A549 (cell line): ENCODE results near the gene KIFAP3. TPM values are rescaled to one million over a fixed set of nuclear protein-coding genes. Genes with fewer than 3 reads are reported as not detected.

Source experiments
- ATAC-seq, 2 experiments: fragments of 200-7000 bp in 1 of 2; fragments of >200 bp in 1 of 2; cut with Nextera tagmentation in 1 of 2; cut with Tn5 transposase in 1 of 2; 3 replicates each; pipeline versions ENCODE4 v1.8.0 to v1.9.1; 2018 to 2020; ENCODE audit warnings: mild to moderate bottlenecking in 1 of 2, moderate library complexity in 1 of 2
- CTCF ChIA-PET: fragments of 300-600 bp; sonication (Branson Sonifier 250); formaldehyde crosslinking; extraction: SDS; loops from one replicate; lab custom pipeline; 2021; ENCODE audit warnings: antibody characterized with exemption, inconsistent platforms; lab: Yijun Ruan, JAX
- POLR2A ChIA-PET: fragments of 350-600 bp; formaldehyde crosslinking; extraction: SDS; loops from one replicate; lab custom pipeline; 2021; ENCODE audit warnings: antibody characterized with exemption, inconsistent platforms; lab: Yijun Ruan, JAX
- DNase-seq, 2 experiments: peaks; one replicate each; pipeline versions ENCODE4 v3.0.0 to v3.0.0-alpha.2; 2011 to 2016; ENCODE audit warnings: low read depth in 1 of 2, low spot score in 1 of 2
- FAIRE-seq: peaks from 2 replicates; lab custom pipeline; 2011; peaks lifted over from hg19 to GRCh38; lab: Jason Lieb, UNC
- H3K27ac ChIP-seq, 2 experiments: fragments of >200 bp; sonication (Bioruptor Twin); formaldehyde crosslinking; 3 replicates each; pipeline ENCODE4 v1.5.1; 2016 to 2017
- H3K4me1 ChIP-seq: fragments of >200 bp; sonication (Bioruptor Twin); formaldehyde crosslinking; 3 replicates; pipeline ENCODE4 v1.6.1; 2016
- H3K4me2 ChIP-seq: fragments of >200 bp; sonication (Bioruptor Twin); formaldehyde crosslinking; 3 replicates; pipeline ENCODE4 v1.6.1; 2016
- H3K4me3 ChIP-seq: fragments of >200 bp; sonication (Bioruptor Twin); formaldehyde crosslinking; 3 replicates; pipeline ENCODE4 v1.5.1; 2016
- H3K9me3 ChIP-seq: fragments of >200 bp; sonication (Bioruptor Twin); formaldehyde crosslinking; 3 replicates; pipeline ENCODE4 v1.6.1; 2016
- BCL3 ChIP-seq: fragments of >200 bp; sonication (Bioruptor Twin); formaldehyde crosslinking; IDR thresholded peaks from 3 replicates; pipeline ENCODE4 v1.6.1; 2016
- CBX2 ChIP-seq: fragments of 200-600 bp; sonication (generic); IDR thresholded peaks from 2 replicates; pipeline ENCODE4 v1.6.1; 2016; ENCODE audit warnings: low read depth, mild to moderate bottlenecking, borderline replicate concordance
- CHD4 ChIP-seq: fragments of 200-600 bp; sonication (generic); IDR thresholded peaks from 2 replicates; pipeline ENCODE4 v1.6.1; 2016; ENCODE audit warnings: antibody characterized with exemption, mild to moderate bottlenecking, borderline replicate concordance
- CTCF ChIP-seq: fragments of >200 bp; sonication (Bioruptor Twin); formaldehyde crosslinking; IDR thresholded peaks from 3 replicates; pipeline ENCODE4 v1.5.1; 2016
- EHMT2 ChIP-seq: fragments of 200-600 bp; sonication (generic); IDR thresholded peaks from 2 replicates; pipeline ENCODE4 v1.6.1; 2016; ENCODE audit warnings: antibody characterized with exemption, low read depth, mild to moderate bottlenecking, moderate library complexity
- FOSB ChIP-seq: fragments of 250-450 bp; sonication (Bioruptor Pico); IDR thresholded peaks from 2 replicates; pipeline ENCODE4 v1.5.0; 2020; ENCODE audit warnings: mild to moderate bottlenecking, moderate library complexity
- FOXS1 ChIP-seq: fragments of 250-450 bp; sonication (Bioruptor Pico); IDR thresholded peaks from 2 replicates; pipeline ENCODE4 v1.5.0; 2020; ENCODE audit warnings: mild to moderate bottlenecking, moderate library complexity
- HDAC2 ChIP-seq: fragments of 200-600 bp; sonication (generic); IDR thresholded peaks from 2 replicates; pipeline ENCODE4 v1.6.1; 2016
- HMGXB4 ChIP-seq: fragments of 250-450 bp; sonication (Bioruptor Pico); IDR thresholded peaks from 2 replicates; pipeline ENCODE4 v1.5.0; 2021; ENCODE audit warnings: mild to moderate bottlenecking, moderate library complexity, borderline replicate concordance
- HOXA7 ChIP-seq: fragments of 250-450 bp; sonication (Bioruptor Pico); IDR thresholded peaks from 2 replicates; pipeline ENCODE4 v1.5.0; 2020; ENCODE audit warnings: mild to moderate bottlenecking, moderate library complexity
- HOXB13 ChIP-seq: fragments of 250-450 bp; sonication (Bioruptor Pico); IDR thresholded peaks from 2 replicates; pipeline ENCODE4 v1.5.0; 2020; ENCODE audit warnings: low read depth, mild to moderate bottlenecking, moderate library complexity
- JUN ChIP-seq, 2 experiments: fragments of >200 bp; sonication (Bioruptor Twin); formaldehyde crosslinking; IDR thresholded peaks; 2 replicates in 1 of 2; 3 replicates in 1 of 2; pipeline ENCODE4 v1.6.1; 2016 to 2017
- KDM1A ChIP-seq: fragments of 200-600 bp; sonication (generic); IDR thresholded peaks from 2 replicates; pipeline ENCODE4 v1.6.1; 2016; ENCODE audit warnings: low read depth, mild to moderate bottlenecking
- KDM5A ChIP-seq: fragments of 200-600 bp; sonication (generic); IDR thresholded peaks from 2 replicates; pipeline ENCODE4 v1.6.1; 2016; ENCODE audit warnings: antibody characterized with exemption, mild to moderate bottlenecking
- PBX3 ChIP-seq: IDR thresholded peaks from 2 replicates; pipeline ENCODE4 v1.6.1; 2012
- POLR2AphosphoS2 ChIP-seq: conservative IDR thresholded peaks from 2 replicates; pipeline ENCODE4 v1.6.1; 2012; ENCODE audit warnings: low read length, improper control_type of control experiment, inconsistent platforms
- RCOR1 ChIP-seq: fragments of 150-350 bp; IDR thresholded peaks from 2 replicates; pipeline ENCODE4 v1.6.1; 2014; ENCODE audit warnings: antibody characterized with exemption, low read length, low read depth
- RNF2 ChIP-seq: fragments of 200-600 bp; sonication (generic); IDR thresholded peaks from 2 replicates; pipeline ENCODE4 v1.6.1; 2016; ENCODE audit warnings: low read depth, mild to moderate bottlenecking, antibody characterized with exemption, moderate library complexity, borderline replicate concordance
- SMC3 ChIP-seq: fragments of >200 bp; sonication (Bioruptor Twin); formaldehyde crosslinking; IDR thresholded peaks from 3 replicates; pipeline ENCODE4 v1.6.1; 2018; ENCODE audit warnings: inconsistent platforms
- SREBF2 ChIP-seq: fragments of 450-650 bp; IDR thresholded peaks from 2 replicates; pipeline ENCODE4 v1.6.1; 2014; ENCODE audit warnings: mild to moderate bottlenecking, moderate library complexity
- TP53 ChIP-seq: fragments of 250-450 bp; sonication (Bioruptor Pico); IDR thresholded peaks from 2 replicates; pipeline ENCODE4 v1.5.0; 2021; ENCODE audit warnings: mild to moderate bottlenecking, moderate library complexity
- USF2 ChIP-seq: fragments of 450-650 bp; IDR thresholded peaks from 2 replicates; pipeline ENCODE4 v1.6.1; 2014; ENCODE audit warnings: antibody characterized with exemption
- ZFP36 ChIP-seq: fragments of 450-650 bp; IDR thresholded peaks from 2 replicates; pipeline ENCODE4 v1.6.1; 2014; ENCODE audit warnings: borderline replicate concordance; ENCODE audit not compliant: partially characterized antibody
- ZNF302 ChIP-seq: fragments of 250-450 bp; sonication (Bioruptor Pico); IDR thresholded peaks from 2 replicates; pipeline ENCODE4 v1.9.0; 2021; ENCODE audit warnings: inconsistent platforms, mild to moderate bottlenecking, moderate library complexity
- WGBS: methylation state at CpG from one replicate; pipeline ENCODE4 v1.1.6; 2017; ENCODE audit errors: missing lambda C conversion rate; 5-methylcytosine and 5-hydroxymethylcytosine counted together
- polyA plus RNA-seq, 4 experiments: library from polyadenylated mRNA; depleted of rRNA in 3 of 4; stranded (reverse); fragments of >200 nt; fragmentation: RNase III in 1 of 4; extraction: RNeasy Plus Mini Kit Qiagen cat#74134 plus additional on column Dnase treatment in 1 of 4; gene quantifications; 2 replicates in 3 of 4; 3 replicates in 1 of 4; pipeline ENCODE4 v1.2.3, GENCODE V29; 2011 to 2017

Gene KIFAP3
- polyA plus RNA-seq, 2 of the 4 experiments (the other 2 are of a cell fraction) = 11.7 to 19.0 TPM

- Histone ChIP-seq H3K4me3 (no peak overlapping the region), H3K4me2 (no peak overlapping the region), H3K27ac (no peak overlapping the region), H3K4me1 (no peaks in the 10 kb centered on the region), H3K9me3 (no peaks in the 10 kb centered on the region)
- ATAC-seq (no peak), DNase-seq (no peak), FAIRE-seq (no peak)
- ChIA-PET POLR2A (no interaction called here), CTCF (interaction anchor here (0.6 to 1.0 kb wide), 2 partner anchors 12 to 22 kb away, joined by 3 to 4 read pairs; no protein-coding TSS in a partner anchor)
- TF ChIP-seq HMGXB4 (no peak), HOXA7 (no peak), RNF2 (no peak), EHMT2 (no peak), HDAC2 (no peak), CTCF (no peak), FOSB (CRISPR knock-in tag) (no peak), CHD4 (no peak), ZNF302 (CRISPR knock-in tag) (no peak), BCL3 (no peak), KDM5A (no peak), SMC3 (no peak), FOXS1 (CRISPR knock-in tag) (no peak)
Observed at GRCh38 chr1:169906938-169907337, 167.6 kb downstream of the KIFAP3 start.

- H3K9me3 ChIP-seq = no peaks in the 10 kb centered on the region
- FAIRE-seq (no peak), ATAC-seq (no peak), DNase-seq (no peak)
- TF ChIP-seq ZNF302 (CRISPR knock-in tag) (no peak), HOXB13 (CRISPR knock-in tag) (no peak), JUN (IDR thresholded peaks at IDR 0.05) (no peak), RCOR1 (no peak), RNF2 (no peak), ZFP36 (no peak), SREBF2 (no peak), CBX2 (no peak), EHMT2 (no peak), PBX3 (no peak), TP53 (CRISPR knock-in tag) (no peak), KDM5A (no peak), FOSB (CRISPR knock-in tag) (no peak), USF2 (no peak), POLR2AphosphoS2 (no peak), SMC3 (no peak), KDM1A (no peak)
- ChIA-PET POLR2A (no interaction called here), CTCF (no interaction called here)
- H3K4me3 ChIP-seq = no peak overlapping the region
- H3K4me2 ChIP-seq = no peak overlapping the region
- no peaks in the 10 kb centered on the region for H3K4me1 ChIP-seq
- no peak overlapping the region for H3K27ac ChIP-seq
- WGBS = 52% methylated on average over 1 of the region's 1 CpG
Observed at GRCh38 chr1:169904834-169905233, 169.7 kb downstream of the KIFAP3 start.
